ENCODE results near the gene CMTR1. TPM values are rescaled to one million over a fixed set of nuclear protein-coding genes. Genes with fewer than 3 reads are reported as not detected.

Gene CMTR1
- total RNA-seq, 1 experiment from 2014 or later: 28.7 TPM

GRCh38 chr6:37441651-37442050 is 8.6 kb downstream of the CMTR1 start:
- DNase-seq (ENCODE audit: low read depth, low spot score): no peak
- H4K20me1 ChIP-seq (ENCODE audit: insufficient read depth): no peaks in the 10 kb centered on the region
- H3K27ac ChIP-seq (ENCODE audit: low read depth, low read length): no peak overlapping the region
- BruUV-seq (replicated peaks): no TSS peak
- peaks cover 17 to 24% of the 10 kb centered on the region in 2 experiments for H3K36me3 ChIP-seq (ENCODE audit: control insufficient read depth in 1 of 2, insufficient read depth in 2 of 2, low read length in 2 of 2)
- TF ChIP-seq ELF1 (IDR thresholded peaks at IDR 0.05; ENCODE audit: borderline replicate concordance, low read depth) (no peak), JUND (IDR thresholded peaks at IDR 0.05) (no peak), RAD21 (IDR thresholded peaks at IDR 0.05; ENCODE audit: low read depth) (no peak), REST (IDR thresholded peaks at IDR 0.05; ENCODE audit: low read depth) (no peak), TCF7L2 (IDR thresholded peaks at IDR 0.05; ENCODE audit: borderline replicate concordance, extremely low read depth, insufficient read depth, insufficient read length) (no peak), EZH2phosphoT487 (IDR thresholded peaks at IDR 0.05; ENCODE audit: borderline replicate concordance) (no peak), ATF3 (IDR thresholded peaks at IDR 0.05) (no peak), YY1 (IDR thresholded peaks at IDR 0.05; ENCODE audit: extremely low read depth, insufficient replicate concordance, low read depth, low read length) (no peak), ZBTB33 (IDR thresholded peaks at IDR 0.05; ENCODE audit: extremely low read depth, insufficient replicate concordance, low read length) (no peak), CEBPB (IDR thresholded peaks at IDR 0.05; ENCODE audit: low read depth) (no peak), MAX (IDR thresholded peaks at IDR 0.05) (no peak), EZH2 (IDR thresholded peaks at IDR 0.05) (no peak)
- ChIA-PET RAD21 (ENCODE audit: low non-redundant PET in 1 of 2, low total read pairs in 2 of 2, uncharacterized antibody in 2 of 2, unreplicated experiment in 2 of 2) (no interaction called here), POLR2A (no interaction called here), CTCF (no interaction called here)
- H3K9me2 ChIP-seq (ENCODE audit: insufficient read depth): no peaks in the 10 kb centered on the region
- intact Hi-C loops (cut with micrococcal nuclease): no loop called here
- H2AFZ ChIP-seq (ENCODE audit: low read depth, low read length, poor library complexity, severe bottlenecking): no peak overlapping the region
- H3K4me3 ChIP-seq (replicated peaks in 1 of 2; ENCODE audit: low read depth in 1 of 2, low read length in 2 of 2): no peak overlapping the region
- H3K4me2 ChIP-seq (ENCODE audit: low read length): no peak overlapping the region
- no peaks in the 10 kb centered on the region for H3K79me2 ChIP-seq (ENCODE audit: insufficient read depth, low read length)
- no peaks in the 10 kb centered on the region for H3K9me3 ChIP-seq (ENCODE audit: control insufficient read depth in 1 of 2, insufficient read depth in 1 of 2, low read depth in 1 of 2, low read length in 2 of 2)
- ATAC-seq: no peak
- no peak overlapping the region for H3K9ac ChIP-seq (ENCODE audit: low read length)
- H3K4me1 ChIP-seq (ENCODE audit: control insufficient read depth in 1 of 2, insufficient read depth in 2 of 2, low read length in 2 of 2): no peaks in the 10 kb centered on the region
- H3K27me3 ChIP-seq (ENCODE audit: insufficient read depth, low read length): no peaks in the 10 kb centered on the region

Measured in HCT116 (cell line).